Activated effector memory CD4-positive, alpha-beta T cell treated with Interleukin-2 at 50 U/mL for 16 hours (primary cell): ENCODE data around the gene AOAH.
"Not testable (repeated sequence)": the region's sequence is repeated elsewhere in the genome, so short reads cannot be mapped to it uniquely, and the experiment has no call there.

Experiments
- DNase-seq: peaks from one replicate; pipeline ENCODE4 v3.0.0-alpha.2; 2020

The AOAH gene

DNA sequence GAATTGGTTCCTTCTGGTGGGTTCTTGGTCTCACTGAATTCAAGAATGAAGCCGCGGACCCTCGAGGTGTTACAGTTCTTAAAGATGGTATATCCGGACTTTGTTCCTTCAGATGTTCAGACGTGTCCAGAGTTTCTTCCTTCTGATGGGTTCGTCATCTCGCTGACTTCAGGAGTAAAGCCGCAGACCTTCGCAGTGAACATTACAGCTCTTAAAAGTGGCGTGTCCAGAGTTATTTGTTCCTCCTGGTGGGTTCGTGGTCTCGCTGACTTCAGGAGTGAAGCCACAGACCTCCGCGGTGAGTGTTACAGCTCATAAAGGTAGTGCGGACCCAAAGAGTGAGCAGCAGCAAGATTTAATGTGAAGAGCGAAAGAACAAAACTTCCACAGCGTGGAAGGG, 220.1 kb downstream of the AOAH start:
- DNase-seq = not testable (repeated sequence)

DNA sequence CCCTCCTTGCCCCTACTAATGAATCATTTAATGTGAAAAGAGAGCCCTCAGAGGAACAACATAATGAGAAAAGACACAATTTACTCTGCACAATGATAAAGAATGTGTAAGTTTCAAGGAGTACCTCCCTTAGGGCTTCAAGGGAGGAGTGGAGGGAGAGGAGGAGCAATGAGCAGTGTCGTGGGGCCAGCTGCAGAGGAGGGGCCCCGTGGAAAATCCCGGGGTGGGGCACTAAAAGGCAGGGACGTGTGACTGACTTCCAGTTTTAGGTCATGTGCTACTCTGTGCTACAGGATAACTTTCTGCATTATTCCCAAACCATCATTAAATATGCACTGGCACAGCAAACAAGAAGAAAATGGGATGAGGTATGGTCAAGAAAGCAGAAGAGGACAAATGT, 226.5 kb downstream of the AOAH start:
- DNase-seq = no peak

DNA sequence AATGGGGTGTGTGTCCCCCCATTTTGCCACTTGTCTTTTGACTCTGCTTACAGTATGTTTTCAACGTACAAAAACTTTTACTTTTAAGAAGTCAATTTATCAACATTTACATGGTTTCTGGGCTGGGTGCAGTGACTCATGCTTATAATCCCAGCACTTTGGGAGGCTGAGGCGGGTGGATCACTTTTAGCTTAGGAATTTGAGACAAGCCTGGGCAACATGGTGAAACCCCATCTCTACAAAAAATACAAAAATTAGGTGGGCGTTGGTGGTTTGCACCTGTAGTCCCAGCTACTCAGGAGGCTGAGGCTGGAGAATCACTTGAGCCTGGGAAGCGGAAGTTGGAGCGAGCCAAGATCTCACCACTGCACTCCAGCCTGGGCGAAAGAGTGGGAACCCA, 227.1 kb downstream of the AOAH start:
- DNase-seq = not testable (repeated sequence)

DNA sequence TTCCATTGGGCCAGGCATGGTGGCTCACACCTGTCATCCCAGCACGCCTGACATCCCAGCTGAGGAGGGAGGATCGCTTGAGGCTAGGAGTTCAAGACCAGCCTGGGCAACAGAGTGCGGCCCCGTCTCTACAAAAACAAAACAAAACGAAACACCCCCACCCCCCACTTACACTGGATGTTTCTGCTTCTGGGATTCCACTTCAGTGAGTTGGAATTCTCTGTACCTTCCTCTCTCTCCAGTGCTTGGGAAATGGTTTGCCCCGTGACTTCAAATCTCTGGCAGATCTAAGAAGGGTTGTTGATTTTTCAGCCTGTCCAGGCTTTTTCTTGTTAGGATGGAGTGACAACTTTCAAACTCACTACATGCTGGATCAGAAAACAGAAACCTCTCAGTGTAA, 227.7 kb downstream of the AOAH start:
- DNase-seq = no peak

DNA sequence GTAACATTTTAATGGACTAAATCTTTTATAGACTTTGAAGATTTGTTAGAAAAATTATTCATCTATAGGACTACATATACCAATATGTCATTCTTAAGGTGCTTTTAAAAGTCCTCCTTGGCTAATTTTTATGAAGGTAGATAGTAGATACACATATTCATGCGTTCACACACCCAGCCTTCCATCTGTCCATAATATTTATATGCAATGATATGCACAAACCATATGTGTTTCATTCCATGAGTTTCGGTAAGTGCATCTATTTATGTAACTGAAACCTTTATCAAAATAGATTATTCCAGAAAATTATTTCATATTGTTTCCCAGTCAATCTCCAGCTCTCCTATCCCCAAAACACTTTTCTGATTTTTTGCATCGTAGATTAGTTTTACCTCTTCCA, 233.0 kb downstream of the AOAH start:
- DNase-seq = no peak

DNA sequence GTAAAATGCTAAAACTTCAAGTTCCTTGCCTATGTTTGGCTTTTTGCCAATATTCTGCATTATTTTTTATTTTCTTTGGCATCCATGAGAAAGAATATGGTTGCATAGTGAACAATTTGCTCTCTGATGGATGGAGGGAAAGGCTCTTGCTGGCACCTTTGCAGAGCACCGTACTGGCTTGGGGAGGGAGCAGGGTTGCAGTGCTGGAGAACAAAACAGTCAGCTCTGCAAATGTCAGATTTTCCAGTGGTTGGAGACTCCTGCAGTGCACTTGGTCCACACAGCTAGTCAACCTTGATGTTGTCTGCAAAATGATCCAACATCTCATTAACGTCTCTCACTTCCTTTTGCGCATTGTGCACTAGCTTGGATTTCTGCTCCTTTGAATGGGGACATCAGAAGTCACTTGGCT, 233.9 kb downstream of the AOAH start:
- no peak for DNase-seq

DNA sequence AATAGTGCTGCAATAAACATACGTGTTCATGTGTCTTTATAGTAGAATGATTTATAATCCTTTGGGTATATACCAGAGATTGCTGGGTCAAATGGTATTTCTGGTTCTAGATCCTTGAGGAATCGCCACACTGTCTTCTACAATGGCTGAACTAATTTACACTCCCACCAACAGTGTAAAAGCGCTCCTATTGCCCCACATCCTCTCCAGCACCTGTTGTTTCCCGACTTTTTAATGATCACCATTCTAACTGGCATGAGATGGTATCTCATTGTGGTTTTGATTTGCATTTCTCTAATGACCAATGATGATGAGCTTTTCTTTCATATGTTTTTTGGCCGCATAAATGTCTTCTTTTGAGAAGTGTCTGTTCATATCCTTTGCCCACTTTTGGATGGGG, 235.6 kb downstream of the AOAH start:
- not testable (repeated sequence) for DNase-seq

DNA sequence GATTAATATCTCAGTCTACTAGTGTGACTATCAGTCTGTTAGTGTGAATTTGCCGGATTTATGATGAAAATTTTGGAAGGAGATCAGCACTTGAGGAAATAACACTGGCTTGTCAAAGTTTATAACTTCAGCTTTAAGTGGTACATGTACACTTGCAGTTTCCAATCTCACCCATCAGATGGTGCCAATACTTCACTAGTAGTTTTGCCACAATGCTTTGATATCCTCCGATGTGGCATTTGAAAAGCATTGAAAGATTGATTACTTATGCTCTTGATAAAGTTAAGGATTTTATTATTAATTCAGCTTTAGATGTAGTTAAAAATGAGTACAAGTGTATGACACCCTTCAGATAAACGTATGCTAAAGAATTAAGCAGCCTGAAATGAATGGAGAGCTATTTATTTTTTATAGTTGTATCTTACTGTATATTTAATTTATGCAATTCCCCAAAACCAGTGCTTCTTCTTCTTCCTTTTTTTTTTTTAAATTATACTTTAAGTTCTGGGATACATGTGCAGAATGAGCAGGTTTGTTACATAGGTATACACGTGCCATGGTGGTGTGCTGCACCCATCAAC, 236.4 kb downstream of the AOAH start:
- no peak for DNase-seq

DNA sequence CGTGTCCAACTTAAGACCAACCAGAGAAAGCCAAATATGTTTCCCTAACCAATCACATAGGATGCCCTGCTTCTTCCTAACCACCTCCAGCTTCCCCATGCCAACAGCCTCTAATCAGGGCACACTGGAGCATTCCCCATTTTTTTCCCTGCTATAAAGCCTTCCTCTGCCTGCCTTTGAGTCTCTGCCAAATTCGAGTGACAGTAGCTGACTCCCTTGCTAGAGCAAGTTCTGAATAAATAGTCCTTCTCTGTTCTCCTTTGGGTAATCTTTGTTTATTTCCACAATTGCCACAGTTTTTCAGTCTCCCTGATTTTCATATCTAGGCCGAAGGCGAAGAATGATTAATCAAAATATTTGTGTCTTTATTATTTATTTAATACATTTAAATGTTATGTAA, 238.0 kb downstream of the AOAH start:
- DNase-seq = no peak

DNA sequence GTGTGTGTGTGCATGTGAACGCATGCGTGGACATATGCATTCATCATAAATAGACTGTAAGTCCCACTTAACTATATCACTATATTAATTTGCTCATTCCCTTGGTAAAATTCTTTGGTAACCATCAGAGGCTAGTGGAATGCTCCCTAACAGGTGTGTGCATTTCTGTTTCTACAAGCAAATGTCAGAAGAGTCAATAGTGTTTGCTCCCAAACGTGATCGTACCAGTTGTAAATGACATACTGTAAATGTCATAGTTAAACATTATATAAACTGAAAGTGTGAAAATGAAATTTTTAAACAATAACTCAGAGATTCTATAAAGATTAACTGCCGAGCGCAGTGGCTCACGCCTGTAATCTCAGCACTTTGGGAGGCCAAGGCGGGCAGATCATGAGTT, 240.0 kb downstream of the AOAH start:
- no peak for DNase-seq

DNA sequence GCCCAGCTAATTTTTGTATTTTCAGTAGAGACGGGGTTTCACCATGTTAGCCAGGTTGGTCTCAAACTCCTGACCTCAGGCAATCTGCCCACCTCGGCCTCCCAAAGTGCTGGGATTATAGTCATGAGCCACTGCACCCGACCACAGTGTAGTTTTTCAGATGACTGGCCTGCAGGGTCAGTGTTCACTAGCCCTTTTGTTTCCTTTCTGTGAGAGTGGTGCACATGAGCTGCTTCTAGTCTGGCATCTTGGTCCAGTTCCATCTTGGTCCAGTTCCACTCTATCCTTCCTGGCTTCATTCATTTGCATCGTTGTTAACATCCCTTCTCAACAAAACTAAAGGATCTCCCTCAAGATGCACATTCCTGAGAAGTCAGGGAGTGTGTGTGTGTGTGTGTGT, 240.4 kb downstream of the AOAH start:
- DNase-seq = not testable (repeated sequence)

DNA sequence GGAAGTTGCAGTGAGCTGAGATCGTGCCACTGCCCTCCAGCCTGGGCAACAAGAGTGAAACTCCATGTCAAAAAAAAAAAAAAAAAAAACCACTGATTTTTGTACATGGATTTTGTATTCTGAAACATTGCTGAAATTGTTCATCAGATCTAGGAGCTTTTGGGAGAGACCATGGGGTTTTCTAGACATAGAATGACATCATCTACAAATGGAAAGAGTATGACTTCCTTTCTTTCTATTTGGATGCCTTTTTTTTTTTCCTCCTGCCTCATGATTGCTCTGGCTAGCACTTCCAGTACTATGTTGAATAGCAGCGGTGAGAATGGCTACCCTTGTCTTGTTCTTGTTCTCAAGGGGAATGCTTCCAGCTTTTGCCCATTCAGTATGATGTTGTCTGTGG, 245.5 kb downstream of the AOAH start:
- no peak for DNase-seq

DNA sequence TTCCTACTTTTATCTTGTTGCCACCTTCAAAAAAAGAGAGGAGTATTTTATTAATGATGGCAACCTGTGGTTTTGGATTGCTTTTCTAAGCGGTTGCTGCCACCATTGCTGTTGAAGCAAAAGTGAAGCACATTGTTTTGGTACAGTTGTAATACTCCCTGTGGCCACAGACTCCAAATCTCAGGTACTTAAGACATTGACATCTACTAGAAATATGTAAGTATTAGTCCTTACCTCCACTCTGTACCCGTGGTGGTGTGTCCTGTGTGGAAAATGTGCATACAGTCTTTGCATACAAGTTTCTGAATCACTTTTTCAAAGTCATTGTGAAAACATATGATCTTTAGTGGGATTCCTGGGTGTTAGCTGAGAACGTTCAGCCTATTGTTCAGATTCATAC, 248.9 kb downstream of the AOAH start:
- no peak for DNase-seq

DNA sequence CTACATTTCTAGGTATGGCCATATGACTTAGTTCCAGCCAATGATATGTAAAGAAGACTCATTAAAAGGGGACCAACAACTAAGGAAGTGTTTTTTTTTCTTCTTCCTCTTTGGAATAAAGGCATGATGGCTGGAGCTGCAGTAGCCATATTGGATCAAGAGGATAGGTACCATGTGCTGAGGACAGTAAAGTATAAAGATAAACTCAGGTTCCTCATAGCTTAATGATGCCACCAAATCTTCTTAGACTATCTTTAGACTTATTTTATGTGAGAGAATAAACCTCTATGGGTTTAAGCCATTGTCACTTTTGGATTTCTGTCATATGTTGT, 249.3 kb downstream of the AOAH start:
- DNase-seq = no peak

DNA sequence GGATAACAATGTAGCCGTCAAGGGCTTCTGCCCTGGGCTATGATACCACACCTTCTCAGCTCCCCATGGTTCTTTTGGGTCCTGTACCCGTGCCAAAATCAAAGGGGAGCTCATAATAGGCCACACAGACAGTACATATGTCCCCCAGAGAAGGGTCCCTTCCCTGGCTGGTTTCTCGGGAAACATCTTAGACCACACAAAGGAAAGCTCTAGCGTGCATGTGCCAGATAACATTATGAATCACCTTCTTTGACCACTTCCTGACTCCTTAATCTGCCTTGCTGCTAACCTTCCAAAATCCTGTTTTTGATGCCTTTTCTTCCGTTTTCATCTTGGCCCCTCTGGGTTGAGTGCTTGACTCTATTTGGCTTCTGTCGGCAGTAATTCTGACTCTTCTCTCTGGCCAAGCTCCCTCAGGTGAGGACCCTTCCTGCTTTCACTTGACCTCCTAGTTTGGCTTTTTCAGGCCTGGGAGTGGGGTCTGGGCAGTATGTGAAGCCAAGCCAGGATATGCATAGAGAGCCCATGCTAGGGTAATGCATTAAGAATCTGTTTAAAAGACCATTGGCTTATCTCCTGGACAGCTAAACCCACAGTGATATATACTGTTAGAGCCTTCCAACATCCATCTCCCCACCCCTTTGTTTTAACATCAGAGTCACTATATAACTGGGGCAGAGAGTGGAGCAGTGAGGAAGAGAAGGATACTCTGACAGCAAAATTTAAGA, 249.8 kb downstream of the AOAH start:
- no peak for DNase-seq

DNA sequence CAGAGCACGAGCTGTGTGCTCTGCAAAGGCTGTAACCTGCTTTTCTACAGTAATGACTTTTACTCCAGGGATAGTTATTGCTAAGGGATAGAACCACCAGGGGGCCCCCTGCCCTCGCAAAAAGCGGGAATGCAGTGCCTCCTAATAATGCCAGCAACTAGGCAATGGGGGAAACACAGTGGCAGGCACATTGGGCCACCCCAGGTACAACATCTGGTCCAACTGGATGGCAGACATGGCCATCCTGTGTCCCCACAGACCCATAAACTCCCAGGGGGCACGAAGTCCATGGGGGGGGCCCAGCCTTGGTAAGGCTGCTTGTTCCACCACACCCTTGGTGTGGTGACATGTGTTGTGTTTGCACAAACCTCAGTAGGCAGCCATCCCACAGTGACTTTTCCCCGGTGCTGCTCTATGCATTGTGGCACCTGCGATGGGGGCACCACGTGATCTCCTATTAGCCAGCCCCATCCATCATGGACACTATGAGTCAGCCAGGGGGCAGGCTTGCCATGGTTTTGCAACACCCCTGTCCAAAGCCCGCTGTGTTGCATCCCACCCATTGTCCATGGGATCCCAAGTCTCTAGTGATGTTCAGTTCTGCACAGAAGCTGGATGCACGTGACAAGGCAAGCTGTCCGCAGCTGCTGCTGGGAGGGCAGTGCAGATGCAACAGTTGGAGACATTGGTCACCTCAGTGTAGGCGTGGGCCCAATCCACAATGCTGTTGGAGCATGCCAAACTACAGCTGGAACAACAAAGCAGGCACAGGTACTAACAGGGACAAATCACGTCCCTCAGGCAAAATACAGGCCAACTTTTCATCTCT, 250.6 kb downstream of the AOAH start:
- no peak for DNase-seq

DNA sequence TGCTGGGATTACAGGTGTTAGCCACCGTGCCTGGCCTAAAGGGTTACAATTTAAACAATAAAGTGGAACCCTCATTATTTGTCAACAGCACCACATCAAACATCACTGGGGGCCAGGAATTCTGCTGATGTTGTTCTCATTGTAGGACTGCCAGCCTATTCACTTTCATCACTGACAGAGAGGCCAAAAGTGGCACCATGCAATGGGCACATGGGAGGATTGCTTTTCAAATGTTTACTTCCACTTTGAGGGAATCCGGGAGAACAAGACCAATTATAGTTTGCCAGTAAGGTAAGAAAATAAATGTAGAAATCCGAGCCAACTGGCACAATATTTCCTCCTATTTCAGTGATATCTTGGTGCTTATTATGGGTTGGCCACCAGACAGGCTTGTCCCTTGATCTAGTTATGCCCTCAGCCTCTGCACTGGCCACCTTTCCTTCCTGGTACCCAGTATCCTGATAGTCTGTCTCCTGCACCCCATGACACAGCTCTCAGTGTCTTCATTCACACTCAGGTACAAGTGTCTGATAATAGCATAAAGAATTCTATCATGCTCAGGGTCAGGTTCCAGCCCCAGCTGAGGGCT, 252.1 kb downstream of the AOAH start:
- DNase-seq = no peak

DNA sequence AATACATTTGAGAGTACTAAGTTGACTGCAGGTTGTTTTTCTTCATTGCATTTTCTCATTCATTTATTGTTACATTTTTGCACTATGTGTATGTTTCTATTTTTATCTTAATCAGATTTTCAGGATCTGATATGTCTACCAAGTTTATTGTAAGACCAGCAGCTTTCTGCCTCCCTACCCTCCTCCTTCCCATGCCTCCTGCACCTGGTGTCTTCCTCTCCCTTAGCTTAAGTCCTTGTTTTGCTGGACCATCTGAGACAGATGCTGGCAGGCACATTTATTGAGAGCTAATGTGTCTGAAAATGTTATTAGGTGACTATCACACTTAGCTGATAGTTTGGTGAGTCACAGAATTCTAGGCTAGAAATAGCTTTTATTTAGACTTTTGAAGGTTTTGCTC, 255.1 kb downstream of the AOAH start:
- no peak for DNase-seq

DNA sequence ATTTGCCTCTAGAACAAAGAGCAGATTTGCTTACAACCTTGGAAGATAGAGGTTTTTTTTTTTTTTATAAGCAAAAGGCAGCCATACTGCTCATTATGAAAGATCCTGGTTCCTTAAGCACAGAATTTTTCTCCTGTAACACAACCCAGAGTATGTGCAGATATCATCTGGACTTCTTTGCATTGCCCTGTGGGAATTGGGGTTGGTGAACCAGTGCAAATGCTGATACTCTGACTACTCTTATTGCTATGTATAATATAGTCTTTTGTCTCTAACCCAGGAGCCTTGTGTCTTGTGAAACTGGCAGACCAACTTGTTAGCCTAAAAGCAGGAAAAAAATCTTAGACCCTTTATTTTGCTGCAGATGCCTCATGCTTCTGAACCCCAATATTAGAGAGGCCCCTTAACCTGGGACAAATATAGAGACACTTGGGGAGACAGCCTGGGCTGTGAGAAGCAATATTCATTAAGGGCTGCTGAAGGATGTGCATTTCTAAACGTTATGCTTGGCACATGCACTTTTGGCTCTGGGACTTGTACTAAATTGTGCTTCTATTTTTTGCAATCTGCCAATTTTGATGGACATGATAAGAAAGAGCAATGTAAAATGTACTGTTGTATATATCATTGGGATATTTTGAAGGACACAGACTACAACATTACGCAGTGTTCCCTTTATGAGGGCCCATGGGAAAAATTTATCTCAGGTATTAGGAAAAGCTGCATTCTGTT, 255.8 kb downstream of the AOAH start:
- DNase-seq = no peak

DNA sequence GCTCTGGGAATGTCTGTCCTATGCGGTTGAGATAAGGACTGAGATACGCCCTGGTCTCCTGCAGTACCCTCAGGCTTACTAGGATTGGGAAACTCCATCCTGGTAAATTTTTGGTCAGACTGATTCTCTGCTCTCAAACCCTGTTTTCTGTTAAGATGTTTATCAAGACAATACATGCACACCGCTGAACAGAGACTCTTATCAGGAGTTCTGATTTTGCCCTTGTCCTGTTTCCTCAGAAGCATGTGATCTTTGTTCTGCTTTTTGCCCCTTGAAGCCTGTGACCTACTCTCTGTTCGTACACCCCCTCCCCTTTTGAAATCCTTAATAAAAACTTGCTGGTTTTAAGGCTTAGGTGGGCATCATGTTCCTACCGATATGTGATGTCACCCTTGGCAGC, 258.3 kb downstream of the AOAH start:
- DNase-seq = not testable (repeated sequence)

DNA sequence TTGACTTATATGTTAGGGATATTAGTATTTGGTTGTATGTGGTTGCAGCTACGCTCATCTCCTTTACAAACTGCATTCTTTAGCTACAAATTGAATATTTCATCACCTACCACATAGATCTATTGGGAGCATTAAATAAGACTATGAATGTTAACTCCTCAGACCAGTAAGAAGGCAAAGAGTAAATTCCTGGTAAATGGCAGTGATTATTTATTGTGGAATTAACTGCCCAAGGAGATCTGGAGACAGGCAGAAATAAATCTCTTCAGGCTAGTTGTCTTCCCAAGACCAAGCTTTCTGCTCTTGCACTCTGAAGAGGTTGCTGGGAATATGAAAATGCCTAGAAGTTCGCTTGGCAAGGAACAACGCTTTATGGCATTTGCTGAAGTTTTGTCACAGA, 260.0 kb downstream of the AOAH start:
- no peak for DNase-seq
